HCT116 (cell line): ENCODE results near the gene CHADL. TPM values are rescaled to one million over a fixed set of nuclear protein-coding genes. Genes with fewer than 3 reads are reported as not detected.

Experiments used
- ATAC-seq: fragments of 200-7000 bp; cut with Tn5 transposase; 2 replicates; pipeline ENCODE4 v1.9.1; 2020; ENCODE audit warnings: mild to moderate bottlenecking, moderate library complexity
- BruUV-seq: library from RNA; stranded (reverse); fragments of 400-500 nt; replicated peaks from 2 replicates; lab custom pipeline; 2021; lab: Mats Ljungman, UMichigan
- CTCF ChIA-PET: fragments of 300-600 bp; sonication (Branson Sonifier 250); formaldehyde crosslinking; loops from one replicate; lab custom pipeline; 2021; ENCODE audit warnings: antibody characterized with exemption; lab: Charles Lee
- POLR2A ChIA-PET: fragments of 300-600, 350-600 bp; sonication (Branson Sonifier 250); formaldehyde crosslinking; loops from one replicate; lab custom pipeline; 2021; ENCODE audit warnings: antibody characterized with exemption; lab: Charles Lee
- RAD21 ChIA-PET, 2 experiments: fragments of 300-600 bp; sonication (Branson Sonifier 250); formaldehyde crosslinking; loops; one replicate each; lab custom pipeline; 2023; ENCODE audit warnings: low total read pairs in 2 of 2; ENCODE audit not compliant: uncharacterized antibody in 2 of 2, unreplicated experiment in 2 of 2, low non-redundant PET in 1 of 2; lab: Charles Lee
- DNase-seq: peaks from one replicate; pipeline ENCODE4 v3.0.0-alpha.2; 2010; ENCODE audit warnings: low read depth, low spot score
- H2AFZ ChIP-seq: fragments of 200-600 bp; shearing (Covaris generic), sonication (generic); 2 replicates; pipeline ENCODE4 v1.6.1; 2017; ENCODE audit warnings: low read depth, mixed run types, mixed read lengths, antibody characterized with exemption, low read length; ENCODE audit not compliant: poor library complexity, severe bottlenecking
- H3K27ac ChIP-seq: 2 replicates; pipeline ENCODE4 v1.5.1; 2012; ENCODE audit warnings: low read depth, low read length
- H3K27me3 ChIP-seq: fragments of 200-600 bp; sonication (generic); 2 replicates; pipeline ENCODE4 v1.6.1; 2016; ENCODE audit warnings: mixed run types, low read length, mixed read lengths; ENCODE audit not compliant: insufficient read depth
- H3K36me3 ChIP-seq, 2 experiments: fragments of 200-500 bp in 1 of 2; fragments of 200-600 bp in 1 of 2; sonication (Bioruptor generic) in 1 of 2; sonication (generic) in 1 of 2; 2 replicates each; pipeline versions ENCODE4 v1.5.1 to v1.6.1; 2014 to 2016; ENCODE audit warnings: low read length in 2 of 2, inconsistent platforms in 1 of 2, mixed read lengths in 1 of 2, mixed run types in 1 of 2; ENCODE audit not compliant: insufficient read depth in 2 of 2, control insufficient read depth in 1 of 2
- H3K4me1 ChIP-seq, 2 experiments: fragments of 200-600 bp in 1 of 2; sonication (generic) in 1 of 2; 2 replicates each; pipeline versions ENCODE4 v1.5.1 to v1.6.1; 2012 to 2017; ENCODE audit warnings: low read length in 2 of 2, inconsistent platforms in 1 of 2, mild to moderate bottlenecking in 1 of 2, mixed read lengths in 1 of 2, mixed run types in 1 of 2, moderate library complexity in 1 of 2; ENCODE audit not compliant: insufficient read depth in 2 of 2, control insufficient read depth in 1 of 2
- H3K4me2 ChIP-seq: fragments of 200-600 bp; sonication (generic); 2 replicates; pipeline ENCODE4 v1.6.1; 2017; ENCODE audit warnings: mixed run types, low read length, mixed read lengths
- H3K4me3 ChIP-seq, 2 experiments: fragments of 200-600 bp in 1 of 2; sonication (generic) in 1 of 2; replicated peaks in 1 of 2; 2 replicates each; pipeline ENCODE4 v1.5.1; 2011 to 2016; ENCODE audit warnings: low read length in 2 of 2, control low read depth in 1 of 2, low read depth in 1 of 2, mild to moderate bottlenecking in 1 of 2, mixed read lengths in 1 of 2, mixed run types in 1 of 2
- H3K79me2 ChIP-seq: fragments of 200-600 bp; sonication (generic); 2 replicates; pipeline ENCODE4 v1.6.1; 2017; ENCODE audit warnings: mild to moderate bottlenecking, mixed run types, low read length, moderate library complexity, mixed read lengths; ENCODE audit not compliant: insufficient read depth
- H3K9ac ChIP-seq: fragments of 200-600 bp; sonication (generic); 2 replicates; pipeline ENCODE4 v1.6.1; 2016; ENCODE audit warnings: low read length, mixed read lengths
- H3K9me2 ChIP-seq: fragments of 200-600 bp; sonication (generic), shearing (Covaris generic); 2 replicates; pipeline ENCODE4 v1.6.1; 2017; ENCODE audit warnings: mixed run types, mild to moderate bottlenecking, moderate library complexity; ENCODE audit not compliant: insufficient read depth
- H3K9me3 ChIP-seq, 2 experiments: fragments of 200-500 bp in 1 of 2; fragments of 200-600 bp in 1 of 2; sonication (Bioruptor generic) in 1 of 2; sonication (generic) in 1 of 2; 2 replicates each; pipeline ENCODE4 v1.6.1; 2014 to 2017; ENCODE audit warnings: low read length in 2 of 2, mixed read lengths in 2 of 2, inconsistent platforms in 1 of 2, low read depth in 1 of 2, mild to moderate bottlenecking in 1 of 2, mixed run types in 1 of 2, moderate library complexity in 1 of 2; ENCODE audit not compliant: control insufficient read depth in 1 of 2, insufficient read depth in 1 of 2
- H4K20me1 ChIP-seq: fragments of 200-600 bp; sonication (generic), shearing (Covaris generic); 2 replicates; pipeline ENCODE4 v1.6.1; 2017; ENCODE audit warnings: mixed run types, mild to moderate bottlenecking, moderate library complexity; ENCODE audit not compliant: insufficient read depth
- CBX3 ChIP-seq: IDR thresholded peaks from 2 replicates; pipeline ENCODE4 v1.6.1; 2012; ENCODE audit warnings: low read depth
- CEBPB ChIP-seq: IDR thresholded peaks from 2 replicates; pipeline ENCODE4 v1.6.1; 2012; ENCODE audit warnings: low read depth
- EGR1 ChIP-seq: IDR thresholded peaks from 2 replicates; pipeline ENCODE4 v1.6.1; 2012; ENCODE audit warnings: low read depth
- ELF1 ChIP-seq: IDR thresholded peaks from 2 replicates; pipeline ENCODE4 v1.6.1; 2012; ENCODE audit warnings: low read depth, borderline replicate concordance
- EZH2 ChIP-seq: fragments of 200-600 bp; sonication (generic); IDR thresholded peaks from 2 replicates; pipeline ENCODE4 v1.6.1; 2017; ENCODE audit warnings: antibody characterized with exemption, mixed run types
- FOSL1 ChIP-seq: IDR thresholded peaks from 2 replicates; pipeline ENCODE4 v1.6.1; 2012; ENCODE audit warnings: low read depth
- JUND ChIP-seq: IDR thresholded peaks from 2 replicates; pipeline ENCODE4 v1.6.1; 2012
- MAX ChIP-seq: IDR thresholded peaks from 2 replicates; pipeline ENCODE4 v1.6.1; 2012
- POLR2A ChIP-seq: IDR thresholded peaks from 2 replicates; pipeline ENCODE4 v1.7.0; 2011; ENCODE audit warnings: borderline replicate concordance; ENCODE audit not compliant: insufficient read depth, insufficient read length; ENCODE audit errors: extremely low read depth
- POLR2AphosphoS5 ChIP-seq: IDR thresholded peaks from 2 replicates; pipeline ENCODE4 v1.6.1; 2011; ENCODE audit warnings: mild to moderate bottlenecking, low read depth, low read length, moderate library complexity
- RAD21 ChIP-seq: IDR thresholded peaks from 2 replicates; pipeline ENCODE4 v1.6.1; 2012; ENCODE audit warnings: low read depth, mild to moderate bottlenecking
- SP1 ChIP-seq: IDR thresholded peaks from 2 replicates; pipeline ENCODE4 v1.6.1; 2012; ENCODE audit warnings: low read depth
- SRF ChIP-seq: IDR thresholded peaks from 2 replicates; pipeline ENCODE4 v1.6.1; 2012; ENCODE audit warnings: low read depth
- TCF7L2 ChIP-seq: IDR thresholded peaks from 2 replicates; pipeline ENCODE4 v1.7.0; 2011; ENCODE audit warnings: borderline replicate concordance, inconsistent platforms; ENCODE audit not compliant: insufficient read depth, insufficient read length; ENCODE audit errors: extremely low read depth
- YY1 ChIP-seq: IDR thresholded peaks from 2 replicates; pipeline ENCODE4 v1.6.1; 2011; ENCODE audit warnings: low read length, low read depth, moderate library complexity, mild to moderate bottlenecking; ENCODE audit not compliant: insufficient replicate concordance; ENCODE audit errors: extremely low read depth
- ZBTB33 ChIP-seq: IDR thresholded peaks from 2 replicates; pipeline ENCODE4 v1.6.1; 2011; ENCODE audit warnings: mild to moderate bottlenecking, low read length, moderate library complexity; ENCODE audit not compliant: insufficient replicate concordance; ENCODE audit errors: extremely low read depth
- ZNF274 ChIP-seq: fragments of 200-500 bp; sonication (Bioruptor generic); IDR thresholded peaks from 2 replicates; pipeline ENCODE4 v1.6.1; 2014; ENCODE audit warnings: mild to moderate bottlenecking, low read depth, low read length, inconsistent platforms
- intact Hi-C: fragments of 100-400 bp; cut with micrococcal nuclease; formaldehyde crosslinking; loops from 2 replicates; pipeline ENCODE4 v1.10.0; 2022
- total RNA-seq: library from RNA; stranded (reverse); gene quantifications from one replicate; pipeline ENCODE4 v1.2.1, GENCODE V29; 2021; ENCODE audit not compliant: unreplicated experiment
- TF ChIP-seq, protein P1 (sequence below), 3 experiments: fragments of 200-600 bp in 1 of 3; sonication (generic) in 1 of 3; IDR thresholded peaks in 2 of 3; conservative IDR thresholded peaks in 1 of 3; 2 replicates each; pipeline ENCODE4 v1.5.1; 2012 to 2017; ENCODE audit warnings: low read depth in 2 of 3, low read length in 2 of 3, antibody characterized with exemption in 1 of 3, borderline replicate concordance in 1 of 3, control low read depth in 1 of 3, mild to moderate bottlenecking in 1 of 3, mixed read lengths in 1 of 3, mixed run types in 1 of 3, moderate library complexity in 1 of 3; ENCODE audit not compliant: insufficient read depth in 1 of 3

The CHADL gene
- total RNA-seq, 1 experiment from 2014 or later: 0.47 TPM

DNA sequence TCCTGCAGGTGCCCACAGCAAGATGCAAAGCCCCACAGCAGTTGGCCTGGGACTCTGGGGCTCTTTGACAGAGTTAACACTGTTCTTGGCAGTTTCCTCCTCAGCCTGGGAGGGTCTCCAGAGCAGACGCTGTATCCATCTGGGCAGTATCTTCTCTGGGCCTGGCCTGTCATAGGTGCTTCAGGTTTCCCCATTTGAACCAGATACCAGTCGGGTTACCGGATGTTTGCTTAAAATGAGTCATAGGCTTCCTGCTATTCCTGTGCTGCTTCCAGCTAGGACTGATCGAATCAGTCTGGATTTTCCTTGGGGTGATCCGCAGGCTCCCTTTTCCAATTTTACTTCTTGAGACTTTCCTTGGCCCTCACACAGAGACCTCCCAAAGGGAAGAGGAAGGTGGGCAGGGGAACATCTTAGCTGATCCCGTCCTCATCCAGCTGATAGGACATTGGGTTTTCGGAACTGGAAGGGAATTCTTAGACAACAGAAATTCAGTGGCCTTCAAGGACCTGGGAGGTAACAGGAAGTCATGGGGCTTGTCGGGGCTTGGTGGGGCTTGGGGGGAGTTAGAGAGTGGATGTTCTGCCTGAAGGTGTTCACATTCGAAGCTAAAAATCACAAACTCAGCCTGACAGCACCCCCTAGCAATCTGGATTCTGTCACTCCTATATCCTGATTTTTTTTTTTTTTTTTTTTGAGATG lies 47.7 kb upstream of the CHADL start:
- peak; percentile 48 for ATAC-seq
- Histone ChIP-seq H3K27me3 (no peaks in the 10 kb centered on the region), H4K20me1 (no peaks in the 10 kb centered on the region), H3K4me1 (peaks cover 49 to 72% of the 10 kb centered on the region in 2 experiments), H3K36me3 (peaks cover 4 to 13% of the 10 kb centered on the region in 2 experiments; a peak in 2 of 4 replicates), H3K4me3 (peak overlapping the region; percentile 49 to 59), H3K9me3 (no peaks in the 10 kb centered on the region), H3K9me2 (no peaks in the 10 kb centered on the region), H3K27ac (peak overlapping the region; percentile 96), H3K4me2 (peak overlapping the region; percentile 87), H3K79me2 (peaks cover 24% of the 10 kb centered on the region), H3K9ac (peak overlapping the region; percentile 69), H2AFZ (no peak overlapping the region)
- TSS peak; percentile 84 for BruUV-seq
- ChIA-PET CTCF (interaction anchor here (0.7 kb wide), 1 partner anchor 13 kb away, joined by 3 read pairs; the partner anchor contains the start of gene ZC3H7B), RAD21 (interaction anchor here (0.7 to 1.2 kb wide), 2 partner anchors 93 to 366 kb away, joined by 5 read pairs; no protein-coding TSS in a partner anchor), POLR2A (interaction anchor here (1.2 to 1.6 kb wide), 2 partner anchors 13 to 17 kb away, joined by 3 read pairs; partner anchors contain the start of gene ZC3H7B)
- intact Hi-C loops: no loop called here
- peak; percentile 74 for DNase-seq
- TF ChIP-seq POLR2A: peak; percentile 82
- peak; percentile 95 for TF ChIP-seq JUND
- no peak for TF ChIP-seq EGR1
- no peak for TF ChIP-seq CEBPB
- peak; percentile 92 for TF ChIP-seq FOSL1
- peak; percentile 81 for TF ChIP-seq POLR2AphosphoS5
- no peak for TF ChIP-seq TCF7L2
- TF ChIP-seq RAD21: 0 out of 2 replicates have a peak, but pooled peaks have one; percentile 21
- TF ChIP-seq ZBTB33: no peak
- peak; percentile 83 for TF ChIP-seq SP1
- TF ChIP-seq, protein P1, sequence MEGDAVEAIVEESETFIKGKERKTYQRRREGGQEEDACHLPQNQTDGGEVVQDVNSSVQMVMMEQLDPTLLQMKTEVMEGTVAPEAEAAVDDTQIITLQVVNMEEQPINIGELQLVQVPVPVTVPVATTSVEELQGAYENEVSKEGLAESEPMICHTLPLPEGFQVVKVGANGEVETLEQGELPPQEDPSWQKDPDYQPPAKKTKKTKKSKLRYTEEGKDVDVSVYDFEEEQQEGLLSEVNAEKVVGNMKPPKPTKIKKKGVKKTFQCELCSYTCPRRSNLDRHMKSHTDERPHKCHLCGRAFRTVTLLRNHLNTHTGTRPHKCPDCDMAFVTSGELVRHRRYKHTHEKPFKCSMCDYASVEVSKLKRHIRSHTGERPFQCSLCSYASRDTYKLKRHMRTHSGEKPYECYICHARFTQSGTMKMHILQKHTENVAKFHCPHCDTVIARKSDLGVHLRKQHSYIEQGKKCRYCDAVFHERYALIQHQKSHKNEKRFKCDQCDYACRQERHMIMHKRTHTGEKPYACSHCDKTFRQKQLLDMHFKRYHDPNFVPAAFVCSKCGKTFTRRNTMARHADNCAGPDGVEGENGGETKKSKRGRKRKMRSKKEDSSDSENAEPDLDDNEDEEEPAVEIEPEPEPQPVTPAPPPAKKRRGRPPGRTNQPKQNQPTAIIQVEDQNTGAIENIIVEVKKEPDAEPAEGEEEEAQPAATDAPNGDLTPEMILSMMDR (IDR thresholded peaks at IDR 0.05 in 2 of 3, conservative IDR thresholded peaks at IDR 0.05 in 1 of 3; ENCODE audit: borderline replicate concordance in 1 of 3, insufficient read depth in 1 of 3, low read depth in 2 of 3, low read length in 2 of 3): no peak
- TF ChIP-seq MAX: peak; percentile 13; the same call in 1 of the 2 replicates
- TF ChIP-seq YY1: no peak
- no peak for TF ChIP-seq ZNF274
- 0 out of 2 replicates have a peak, but pooled peaks have one; percentile 12 for TF ChIP-seq CBX3
- TF ChIP-seq SRF: peak; percentile 35; the same call in 1 of the 2 replicates
- TF ChIP-seq ELF1: no peak; the same call in 1 of the 2 replicates
- TF ChIP-seq EZH2: no peak
